Measurements from ENCODE around the gene G6PD.
"Not testable (repeated sequence)": the region's sequence is repeated elsewhere in the genome, so short reads cannot be mapped to it uniquely, and the experiment has no call there.

Gene G6PD

GRCh38 chrX:154542723-154543424 is 3.8 kb downstream of the G6PD start:
- DNase-seq: no peak

- peak; percentile 22 for DNase-seq
These were observed 4.5 kb downstream of the G6PD start for GRCh38 chrX:154541896-154542722.

GRCh38 chrX:154541589-154541895 is 5.1 kb downstream of the G6PD start:
- DNase-seq: no peak

- no peak for DNase-seq
These were observed 5.6 kb downstream of the G6PD start for GRCh38 chrX:154540897-154541535.

GRCh38 chrX:154540365-154540764 is 6.3 kb downstream of the G6PD start:
- not testable (repeated sequence) for DNase-seq

GRCh38 chrX:154539077-154539476 is 7.6 kb downstream of the G6PD start:
- DNase-seq: no peak

- no peak for DNase-seq
These were observed 10.8 kb downstream of the G6PD start for GRCh38 chrX:154535892-154536291.

GRCh38 chrX:154534526-154535322 is 11.9 kb downstream of the G6PD start:
- DNase-seq: peak; percentile 89

- no peak for DNase-seq
These were observed 14.0 kb downstream of the G6PD start for GRCh38 chrX:154532690-154533089.

- no peak for DNase-seq
These were observed 15.0 kb downstream of the G6PD start for GRCh38 chrX:154531626-154532025.

GRCh38 chrX:154530286-154530685 is 16.4 kb downstream of the G6PD start:
- no peak for DNase-seq

- no peak for DNase-seq
These were observed 17.4 kb downstream of the G6PD start for GRCh38 chrX:154529206-154529612.

- DNase-seq: peak; percentile 65
These were observed 19.6 kb downstream of the G6PD start for GRCh38 chrX:154526901-154527675.

- no peak for DNase-seq
These were observed 20.8 kb downstream of the G6PD start for GRCh38 chrX:154525606-154526490.

GRCh38 chrX:154519389-154519788 is 27.3 kb downstream of the G6PD start:
- no peak for DNase-seq

GRCh38 chrX:154517101-154517781 is 29.4 kb downstream of the G6PD start:
- DNase-seq: no peak

GRCh38 chrX:154516656-154517100 is 30.0 kb downstream of the G6PD start:
- DNase-seq: peak; percentile 33

- peak; percentile 89 for DNase-seq
These were observed 30.5 kb downstream of the G6PD start, which contains the start of gene FAM3A for GRCh38 chrX:154515966-154516655. Gene FAM3A, minus strand, starts transcription at chrX:154516232. Its CDS starts 460 bp downstream, at chrX:154515772.

- DNase-seq: no peak
These were observed 31.3 kb downstream of the G6PD start for GRCh38 chrX:154515090-154515965.
